Thoracic aorta (tissue), 2 donors: ENCODE results near the gene SNCB. TPM values are rescaled to one million over a fixed set of nuclear protein-coding genes. Genes with fewer than 3 reads are reported as not detected.

Source experiments
- ATAC-seq: fragments of 150-250 bp; one replicate; pipeline ENCODE4 v1.8.0; 2017; ENCODE audit warnings: low read depth; ENCODE audit not compliant: insufficient number of reproducible peaks, low FRiP score
- DNase-seq: peaks from one replicate; pipeline ENCODE4 v3.0.0-alpha.2; 2020; ENCODE audit warnings: low spot score
- H3K27ac ChIP-seq, 2 donors: fragments of 200-600 bp; sonication (generic); 1 replicate in 1 of 2; 2 replicates in 1 of 2; pipeline ENCODE4 v1.5.1; 2016; ENCODE audit warnings: mild to moderate bottlenecking in 2 of 2, moderate library complexity in 2 of 2
- H3K27me3 ChIP-seq: fragments of 200-600 bp; sonication (generic); replicated peaks from 2 replicates; pipeline ENCODE4 v1.6.0; 2016; ENCODE audit warnings: mild to moderate bottlenecking; ENCODE audit not compliant: insufficient read depth
- H3K36me3 ChIP-seq: fragments of 200-600 bp; sonication (generic); one replicate; pipeline ENCODE4 v1.5.1; 2016
- H3K4me1 ChIP-seq, 2 donors: fragments of 200-600 bp; sonication (generic); 1 replicate in 1 of 2; 2 replicates in 1 of 2; pipeline versions ENCODE4 v1.5.1 to v1.6.0; 2016; ENCODE audit warnings: low read depth in 2 of 2, mild to moderate bottlenecking in 1 of 2; ENCODE audit not compliant: control insufficient read depth in 1 of 2
- H3K4me3 ChIP-seq: fragments of 200-600 bp; sonication (generic); 2 replicates; pipeline ENCODE4 v1.5.1; 2016; ENCODE audit warnings: mild to moderate bottlenecking
- H3K9me3 ChIP-seq: fragments of 200-600 bp; sonication (generic); 2 replicates; pipeline ENCODE4 v1.5.1; 2016
- CTCF ChIP-seq: fragments of 200-600 bp; sonication (generic); IDR thresholded peaks from one replicate; pipeline ENCODE4 v1.5.1; 2019; ENCODE audit warnings: antibody characterized with exemption
- total RNA-seq, 2 donors: library from RNA; depleted of rRNA; stranded (reverse); fragments of >200 nt; gene quantifications; one replicate each; pipeline versions ENCODE4 v1.1.0 to v1.2.3, GENCODE V29; 2016

SNCB gene
- total RNA-seq, 2 donors from 2014 or later, result not detected

- H3K9me3 ChIP-seq, result no peaks in the 10 kb centered on the region
- DNase-seq (no peak), ATAC-seq (no peak)
- no peaks in the 10 kb centered on the region for H3K27me3 ChIP-seq
- H3K27ac ChIP-seq, result no peak overlapping the region
- peak; percentile 71 for TF ChIP-seq CTCF
- no peak overlapping the region for H3K4me3 ChIP-seq
- no peaks in the 10 kb centered on the region for H3K36me3 ChIP-seq
- no peaks in the 10 kb centered on the region for H3K4me1 ChIP-seq
Measured at GRCh38 chr5:176573564-176574296, 56.6 kb downstream of the SNCB start.

Other genes starting within 250 kb of the SNCB start
- 10 to 100 TPM in 1 of 2 donors, 1 to 10 TPM in 1; 6.3 to 12.6 TPM for gene NOP16, start 241.9 kb downstream of the SNCB start, total RNA-seq
- 10 to 100 TPM; 45.2 to 57.5 TPM for gene HIGD2A, start 241.8 kb downstream of the SNCB start, total RNA-seq
- 100 to 1,000 TPM; 155 to 192 TPM for gene CLTB, start 214.0 kb downstream of the SNCB start, total RNA-seq
- gene FAF2, start 182.1 kb downstream of the SNCB start, total RNA-seq, result 10 to 100 TPM; 23.0 to 31.2 TPM
- 10 to 100 TPM; 11.1 to 14.7 TPM for gene RNF44, start 93.1 kb downstream of the SNCB start, total RNA-seq
- gene CDHR2, start 81.2 kb downstream of the SNCB start, total RNA-seq, result not detected
- 1 to 10 TPM in 1 of 2 donors, under 1 TPM in 1; 0.27 to 2.0 TPM for gene GPRIN1, start 20.4 kb downstream of the SNCB start, total RNA-seq
- gene EIF4E1B, start 141 bp upstream of the SNCB start, total RNA-seq, result not detected
- gene TSPAN17, start 16.9 kb upstream of the SNCB start, total RNA-seq, result 10 to 100 TPM; 20.6 to 25.0 TPM
- not detected for gene UNC5A, start 180.0 kb upstream of the SNCB start, total RNA-seq